NCI-H2227 (cell line): Measurements from ENCODE around the gene PERCC1.
"Not testable (repeated sequence)": the region's sequence is repeated elsewhere in the genome, so short reads cannot be mapped to it uniquely, and the experiment has no call there.

Source experiments
- DNase-seq: peaks from one replicate; lab custom pipeline; 2025; ENCODE audit not compliant: unreplicated experiment; lab: John Stamatoyannopoulos, UW

PERCC1 gene

DNA sequence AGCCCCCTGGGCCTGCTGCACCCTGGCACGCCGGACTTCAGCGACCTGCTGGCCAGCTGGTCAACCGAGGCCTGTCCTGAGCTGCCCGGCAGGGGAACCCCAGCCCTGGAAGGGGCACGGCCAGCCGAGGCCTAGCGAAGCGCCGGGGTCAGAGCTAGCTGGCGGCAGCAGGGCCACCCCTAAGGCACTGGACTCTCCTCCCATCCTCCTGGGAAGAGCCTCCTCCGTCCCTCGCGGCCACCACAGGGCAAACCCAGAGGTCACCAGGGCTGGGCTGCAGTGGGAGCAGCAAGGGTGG, 2.3 kb downstream of the PERCC1 start:
- DNase-seq: no peak

DNA sequence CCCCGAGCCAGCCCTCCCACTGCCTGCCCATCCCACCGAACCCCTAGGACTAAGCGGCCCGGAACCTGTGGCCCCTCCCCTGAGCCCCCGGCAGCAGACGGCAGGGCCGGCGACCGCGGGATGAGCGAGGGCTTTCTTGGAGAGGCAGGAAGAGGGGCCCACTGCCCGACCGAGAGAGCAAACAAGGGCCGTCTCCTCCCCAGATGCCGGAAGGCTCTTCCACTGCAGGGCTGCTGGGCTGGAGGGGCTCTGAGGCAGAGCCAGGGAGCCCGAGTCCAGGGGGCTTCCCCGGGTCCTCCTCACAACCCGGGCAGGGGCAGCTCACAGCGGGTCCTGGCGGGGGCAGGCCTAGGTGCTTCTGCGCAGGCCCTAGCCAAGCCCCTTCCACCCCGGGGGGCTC, 2.9 kb downstream of the PERCC1 start:
- no peak for DNase-seq

DNA sequence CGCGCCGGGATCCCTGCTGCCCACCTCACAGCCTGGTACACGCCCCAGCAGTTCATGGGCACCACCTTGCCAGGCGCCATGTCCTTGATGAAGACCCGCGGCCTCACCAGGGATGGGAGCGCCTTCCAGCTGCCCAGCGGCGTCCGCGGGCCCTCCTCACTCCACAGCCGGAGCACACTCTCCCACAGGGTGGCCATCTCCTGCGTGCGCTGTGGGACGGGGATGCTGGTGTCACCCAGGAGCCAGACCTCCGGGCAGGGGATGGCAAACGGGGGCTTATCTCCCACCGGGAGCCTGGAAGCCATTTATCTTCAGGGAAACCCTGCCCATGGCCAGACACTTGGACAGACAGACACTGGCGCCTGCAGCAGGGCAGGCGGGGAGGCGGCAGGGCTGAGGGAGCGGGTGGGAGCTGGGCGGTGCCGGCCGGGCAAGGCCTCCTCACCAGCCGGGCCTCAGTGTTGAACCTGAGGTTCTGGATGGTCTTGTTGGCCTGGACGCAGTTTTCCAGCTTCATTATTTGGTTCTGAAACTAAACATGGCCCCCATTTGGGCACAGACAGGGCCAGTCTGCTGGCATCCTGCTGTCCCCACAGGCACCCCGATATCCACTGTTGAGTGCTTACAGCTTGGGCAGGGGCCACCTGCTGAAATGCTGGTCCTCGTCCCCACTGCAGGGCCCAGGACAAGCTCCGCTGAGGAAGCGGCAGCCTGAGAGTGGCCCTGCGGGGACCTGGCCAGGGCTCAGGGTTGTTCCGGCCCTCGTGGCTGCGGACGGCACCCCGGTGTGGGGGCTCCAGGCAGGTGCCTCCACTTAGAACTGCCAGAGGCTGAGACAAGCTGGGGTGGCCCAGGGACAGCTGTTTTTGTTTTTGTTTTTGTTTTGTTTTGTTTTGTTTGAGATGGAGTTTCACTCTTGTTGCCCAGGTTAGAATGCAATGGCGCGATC, 4.0 kb downstream of the PERCC1 start:
- DNase-seq: no peak

DNA sequence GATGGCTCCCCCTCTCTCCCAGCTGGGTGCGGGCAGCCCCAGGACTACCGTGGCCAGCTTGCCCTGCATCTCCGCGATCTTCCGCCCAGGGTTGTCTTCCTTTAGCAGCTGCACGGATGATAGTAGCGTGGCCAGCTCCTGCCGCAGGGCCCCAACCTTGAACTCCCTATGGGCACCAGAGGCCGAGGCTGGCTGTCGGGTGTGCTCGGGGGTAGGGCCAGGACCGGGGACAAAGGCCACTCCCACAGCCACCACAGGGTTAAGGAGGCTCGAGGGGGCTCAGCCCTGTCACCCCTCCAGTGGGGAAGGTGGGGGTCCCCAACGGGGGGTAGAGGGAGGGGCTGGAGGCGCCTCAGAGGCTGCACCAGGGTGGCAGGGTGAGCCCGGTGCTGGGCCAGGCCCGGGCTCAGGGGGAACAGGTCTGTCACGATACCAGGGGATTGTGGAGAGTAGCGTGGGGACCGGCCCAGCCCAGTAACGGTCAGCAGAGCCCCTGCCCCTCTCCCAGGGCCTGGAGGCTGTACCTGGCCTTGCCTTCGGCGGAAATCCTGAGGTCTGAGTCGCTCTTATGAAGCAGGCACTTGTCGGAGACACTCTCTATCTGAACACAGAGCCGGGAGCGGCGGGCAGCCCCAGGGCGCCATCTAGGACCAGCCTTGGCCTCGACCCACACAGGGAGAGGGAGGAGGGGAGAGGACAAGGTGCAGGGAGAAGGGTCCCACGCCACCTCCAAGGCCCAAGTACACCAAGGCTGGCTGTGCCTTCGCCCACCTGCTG, 5.2 kb downstream of the PERCC1 start:
- no peak for DNase-seq

DNA sequence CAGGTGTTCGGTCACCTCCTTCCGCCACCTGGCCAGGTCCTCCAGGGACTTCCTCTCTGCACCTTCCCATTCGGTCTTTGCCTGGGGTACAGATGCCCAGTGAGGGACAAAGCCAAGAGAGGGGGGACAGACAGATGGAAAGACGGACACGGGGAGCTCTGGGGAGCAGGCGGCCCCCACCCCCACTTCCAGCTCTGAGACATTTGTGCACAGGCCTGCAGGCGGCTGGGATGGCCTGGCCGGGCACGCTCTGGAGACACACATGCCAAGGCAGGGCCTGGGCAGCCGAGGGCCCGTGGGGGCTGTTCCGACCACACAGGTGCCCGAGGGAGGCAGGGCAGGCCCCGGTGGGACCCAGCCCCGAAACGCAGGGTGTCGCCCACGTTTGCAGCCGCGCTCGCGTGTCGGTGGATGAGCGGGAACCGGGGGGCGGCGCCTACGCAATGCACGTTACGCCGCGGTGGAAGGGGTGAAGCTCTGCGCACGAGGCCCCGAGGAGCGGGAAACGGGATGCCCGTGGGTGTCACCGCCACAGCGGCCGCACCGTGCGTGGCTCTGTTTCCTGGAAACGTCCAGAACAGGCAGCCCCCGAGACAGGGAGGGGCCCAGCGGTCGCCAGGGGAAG, 6.0 kb downstream of the PERCC1 start:
- no peak for DNase-seq

DNA sequence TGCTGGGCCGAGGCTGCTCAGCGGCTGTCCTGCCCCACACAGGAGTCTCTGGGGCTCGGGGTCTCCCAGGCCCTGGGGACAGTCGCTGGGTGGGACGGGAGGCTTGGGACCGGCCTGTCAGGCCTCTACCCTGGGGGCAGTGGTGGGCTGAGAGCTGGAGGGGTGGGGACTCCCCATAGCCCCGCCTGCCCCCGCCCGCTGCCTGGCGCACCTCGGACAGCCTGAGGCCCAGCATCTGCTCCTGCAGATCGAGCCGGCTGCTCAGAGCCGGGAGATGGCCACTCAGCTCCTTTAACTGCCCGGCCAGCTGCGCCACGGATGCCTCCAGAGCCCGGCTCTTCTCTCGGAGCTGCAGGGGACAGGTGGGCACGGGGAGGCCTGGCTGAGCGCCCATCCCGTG, 6.7 kb downstream of the PERCC1 start:
- no peak for DNase-seq

DNA sequence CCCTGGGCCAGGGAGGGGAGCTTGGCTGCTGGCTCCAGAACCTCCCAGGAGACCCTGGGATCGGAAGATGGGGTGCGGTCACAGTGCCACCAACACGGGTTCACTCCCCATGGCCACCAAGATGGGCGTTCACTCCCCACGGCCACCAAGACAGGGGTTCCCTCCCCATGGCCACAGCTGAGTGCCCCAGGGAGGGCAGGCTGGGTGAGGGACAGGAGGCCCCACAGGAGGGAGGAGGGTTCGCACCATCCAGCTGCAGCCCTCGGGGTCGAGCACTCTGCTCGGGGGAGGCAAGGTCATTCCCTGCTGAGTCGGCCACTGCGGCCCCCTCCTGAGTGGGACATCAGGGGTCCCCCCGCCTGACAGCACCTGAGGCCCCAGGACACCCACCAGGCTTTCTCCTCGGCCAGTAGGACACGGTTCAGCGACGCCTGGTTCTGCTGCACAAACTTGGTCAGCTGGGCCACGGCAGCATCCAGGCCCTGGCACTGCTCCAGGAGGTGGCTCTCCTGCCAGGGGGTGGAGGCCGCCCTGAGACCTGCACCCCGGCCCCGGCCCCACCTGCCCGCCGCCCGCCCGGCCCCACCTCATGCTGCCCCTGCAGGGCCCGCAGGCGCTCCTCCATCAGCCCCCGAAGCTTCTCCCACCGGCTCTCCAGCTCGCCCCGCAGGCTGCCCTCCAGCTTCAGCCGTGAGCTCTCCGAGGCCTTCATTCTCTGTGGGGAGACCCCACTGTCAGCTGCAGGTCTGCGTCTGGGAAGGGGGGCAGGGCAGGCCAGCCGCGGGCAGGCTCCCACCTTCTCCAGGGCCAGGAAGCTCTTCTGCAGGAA, 7.6 kb downstream of the PERCC1 start:
- DNase-seq: no peak

DNA sequence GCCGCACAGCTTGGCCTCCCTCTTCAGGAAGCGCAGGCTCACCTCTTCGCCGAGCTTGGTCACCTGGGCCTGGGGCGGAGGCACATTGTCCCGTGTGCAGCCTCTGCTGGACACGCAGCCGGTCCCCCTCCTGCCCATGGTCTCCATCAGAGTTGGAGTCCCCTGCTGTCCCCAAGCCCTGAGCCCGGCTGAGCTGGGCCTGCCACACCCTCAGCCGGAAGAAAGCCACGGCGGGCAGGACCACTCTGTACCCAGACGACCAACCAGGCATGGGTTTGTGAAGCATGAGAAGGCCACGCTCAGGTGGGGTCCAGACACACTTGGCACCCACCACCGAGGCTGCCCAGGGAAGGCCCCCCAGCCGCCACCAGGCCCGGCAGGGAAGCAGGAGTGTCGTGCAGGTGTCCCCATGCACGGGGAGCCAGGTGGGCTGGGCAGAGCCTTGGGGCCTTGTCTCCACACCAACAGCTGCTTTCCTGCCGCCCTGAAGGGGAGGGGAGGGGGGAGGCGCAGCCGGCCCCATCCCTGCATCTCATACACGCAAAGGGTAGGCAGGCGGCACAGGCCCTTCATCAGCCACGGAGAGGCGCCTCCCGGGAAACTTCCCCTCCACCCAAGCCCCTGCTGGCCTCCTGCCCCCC, 8.3 kb downstream of the PERCC1 start:
- DNase-seq: no peak

DNA sequence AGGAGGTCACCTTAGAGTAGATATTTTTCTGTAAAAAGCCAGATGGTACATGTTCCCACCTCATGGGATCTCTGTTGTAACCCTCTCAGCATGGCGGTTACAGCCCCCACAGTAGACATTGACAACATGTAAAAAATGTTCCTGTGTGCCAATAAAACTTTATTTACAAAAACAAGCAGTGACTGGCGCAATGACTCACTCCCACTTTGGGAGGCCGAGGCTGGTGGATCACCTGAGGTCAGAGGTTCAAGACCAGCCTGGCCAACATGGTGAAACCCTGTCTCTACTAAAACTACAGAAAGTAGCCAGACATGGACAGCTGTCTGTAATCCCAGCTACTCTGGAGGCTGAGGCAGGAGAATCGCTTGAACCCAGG, 8.8 kb downstream of the PERCC1 start:
- DNase-seq: not testable (repeated sequence)

DNA sequence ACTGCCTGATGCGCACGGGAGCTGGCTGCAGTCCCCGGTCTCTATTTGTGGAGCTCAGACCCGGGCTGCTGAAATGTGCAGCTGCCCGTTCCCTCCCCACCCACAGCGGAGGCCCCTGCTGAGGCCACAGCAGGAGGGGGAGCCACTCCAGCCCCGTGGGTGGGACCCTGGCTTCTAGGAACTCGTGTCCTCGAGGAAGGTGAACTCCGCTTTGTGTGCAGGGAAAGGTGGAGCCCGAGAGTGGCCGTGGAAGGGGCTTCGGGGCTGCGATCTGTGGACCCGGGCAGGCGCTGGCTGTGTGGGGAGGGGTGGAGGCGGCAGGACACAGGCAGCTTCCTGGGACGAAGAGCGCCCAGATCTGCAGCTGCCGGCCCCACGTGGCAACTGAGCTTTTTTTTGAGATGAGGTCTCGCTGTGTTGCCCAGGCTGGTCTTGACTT, 10.5 kb downstream of the PERCC1 start:
- DNase-seq: no peak

DNA sequence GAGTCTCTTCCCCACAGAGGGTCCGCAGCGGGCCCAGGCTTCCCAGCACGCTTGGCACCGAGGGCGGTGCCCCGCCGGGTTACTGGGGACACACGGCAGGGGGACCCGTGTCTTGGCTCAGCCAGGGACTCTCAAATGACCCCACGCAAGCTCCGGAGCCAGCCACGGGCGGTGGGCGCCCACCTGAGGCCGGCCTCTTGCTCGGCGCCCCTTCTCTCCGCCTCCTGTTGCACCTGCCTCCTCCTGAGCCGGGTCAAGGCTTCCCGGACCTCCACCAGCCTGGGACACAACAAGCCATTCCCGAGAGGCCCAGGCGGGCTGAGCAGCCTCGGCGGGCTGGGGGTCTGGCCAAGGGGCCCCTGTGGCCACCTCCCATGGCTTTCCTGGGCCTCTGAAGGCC, 11.8 kb downstream of the PERCC1 start:
- no peak for DNase-seq

DNA sequence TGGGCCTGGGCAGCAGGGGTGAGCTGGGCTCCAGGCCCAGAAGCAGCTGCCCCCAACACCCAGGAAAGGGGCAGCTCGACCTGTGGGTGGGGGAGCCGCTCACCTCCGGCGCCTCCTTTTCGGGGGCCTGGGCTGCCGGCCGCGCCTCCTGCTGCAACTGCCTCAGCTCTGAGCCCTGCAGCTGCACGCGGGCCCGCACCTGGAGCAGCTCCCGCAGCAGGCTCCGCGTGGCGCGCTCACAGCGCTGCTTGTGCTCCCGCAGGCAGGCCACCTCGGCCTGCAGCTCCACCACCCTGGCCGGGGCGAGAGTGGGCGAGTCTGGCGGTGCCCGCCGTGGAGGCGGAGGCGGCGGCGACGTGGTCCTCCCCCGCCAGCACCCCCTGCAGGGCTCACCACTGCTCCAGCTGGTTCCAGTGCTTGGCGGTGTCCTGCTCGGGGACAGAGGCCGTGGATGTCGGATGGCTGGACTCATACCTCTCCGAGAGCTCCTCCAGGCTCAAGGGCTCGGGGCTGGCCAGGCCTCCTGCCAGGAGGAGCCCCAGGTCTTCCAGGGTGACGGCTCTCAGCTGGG, 12.6 kb downstream of the PERCC1 start:
- no peak for DNase-seq

DNA sequence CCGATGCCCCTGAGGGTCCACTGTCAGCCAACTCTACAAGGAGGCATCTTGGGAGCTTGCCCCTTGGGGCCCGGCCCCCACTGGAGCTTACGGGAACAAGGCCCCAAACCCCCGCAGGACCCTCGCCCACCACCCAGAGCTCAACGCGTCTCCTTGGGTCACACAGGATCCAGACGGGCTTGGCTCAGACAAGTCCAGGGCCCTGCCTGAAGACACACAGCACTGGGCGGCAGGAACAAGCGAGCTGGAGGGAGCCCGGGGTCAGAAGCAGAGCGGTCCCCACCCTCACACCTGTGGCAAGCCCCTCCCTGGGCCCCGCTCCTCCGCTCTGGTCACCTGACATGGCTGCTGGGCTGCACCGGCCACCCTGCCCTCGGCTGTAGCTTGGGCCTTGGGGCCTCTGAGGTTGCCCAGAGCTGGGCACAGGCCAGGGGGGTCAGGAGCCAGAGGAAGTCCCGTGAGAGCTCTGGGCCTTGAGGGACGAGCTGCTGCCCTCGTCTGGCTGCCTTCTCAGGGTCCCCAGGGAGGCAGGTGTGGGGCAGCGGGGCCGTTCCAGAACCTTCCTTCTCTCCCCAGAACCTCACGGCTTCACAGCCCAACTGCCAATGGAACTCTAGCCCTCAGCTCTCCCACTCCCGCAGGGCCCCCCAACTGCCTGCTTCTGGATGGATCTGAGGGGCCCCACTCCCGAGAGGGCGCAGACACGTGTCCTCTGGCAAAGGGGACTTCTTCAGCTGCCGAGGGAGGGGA, 13.3 kb downstream of the PERCC1 start, which contains the start of gene CCDC154:
TSS of gene CCDC154 (minus strand) at position 577 of the 750 bp plus-strand sequence. CDS start at position 343, 234 bp downstream.
- DNase-seq: no peak

DNA sequence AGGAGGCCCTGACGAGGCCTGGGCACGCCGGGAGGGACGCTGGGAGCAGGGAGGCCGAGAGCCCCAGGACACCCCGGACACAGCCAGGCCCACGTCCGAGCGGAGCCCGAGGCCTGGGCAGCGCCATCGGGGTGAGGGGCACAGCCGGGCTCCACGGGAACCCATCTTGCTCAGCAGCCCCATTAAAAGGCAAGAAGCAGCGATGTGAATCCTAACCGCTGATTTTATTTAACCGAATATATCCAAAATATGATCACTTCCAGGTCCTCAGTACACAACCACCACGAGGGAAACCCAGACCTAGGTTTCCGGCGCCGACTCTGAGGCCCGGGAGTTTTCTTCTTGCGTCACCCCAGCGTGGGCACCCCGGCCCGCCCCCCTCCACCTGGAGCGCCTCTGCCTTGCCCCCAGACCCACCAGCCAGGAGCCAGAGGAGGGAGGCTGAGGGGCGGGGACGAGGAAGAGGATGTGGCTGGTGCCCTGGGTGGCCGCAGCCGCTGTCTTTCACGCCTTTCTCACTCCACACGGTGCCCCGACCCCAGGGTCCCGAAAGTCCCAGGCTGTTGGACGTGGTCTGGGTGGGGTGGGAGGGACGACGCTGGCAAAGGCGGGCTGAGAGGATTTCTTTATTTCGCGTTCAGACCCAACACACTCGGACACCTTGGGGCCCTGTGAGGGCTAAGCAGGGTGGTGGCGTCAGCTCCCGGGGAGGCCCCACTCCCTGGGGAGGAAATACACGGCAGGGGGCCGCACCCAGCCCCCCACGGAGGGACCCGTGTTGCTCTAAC, 14.0 kb downstream of the PERCC1 start:
- DNase-seq: no peak

DNA sequence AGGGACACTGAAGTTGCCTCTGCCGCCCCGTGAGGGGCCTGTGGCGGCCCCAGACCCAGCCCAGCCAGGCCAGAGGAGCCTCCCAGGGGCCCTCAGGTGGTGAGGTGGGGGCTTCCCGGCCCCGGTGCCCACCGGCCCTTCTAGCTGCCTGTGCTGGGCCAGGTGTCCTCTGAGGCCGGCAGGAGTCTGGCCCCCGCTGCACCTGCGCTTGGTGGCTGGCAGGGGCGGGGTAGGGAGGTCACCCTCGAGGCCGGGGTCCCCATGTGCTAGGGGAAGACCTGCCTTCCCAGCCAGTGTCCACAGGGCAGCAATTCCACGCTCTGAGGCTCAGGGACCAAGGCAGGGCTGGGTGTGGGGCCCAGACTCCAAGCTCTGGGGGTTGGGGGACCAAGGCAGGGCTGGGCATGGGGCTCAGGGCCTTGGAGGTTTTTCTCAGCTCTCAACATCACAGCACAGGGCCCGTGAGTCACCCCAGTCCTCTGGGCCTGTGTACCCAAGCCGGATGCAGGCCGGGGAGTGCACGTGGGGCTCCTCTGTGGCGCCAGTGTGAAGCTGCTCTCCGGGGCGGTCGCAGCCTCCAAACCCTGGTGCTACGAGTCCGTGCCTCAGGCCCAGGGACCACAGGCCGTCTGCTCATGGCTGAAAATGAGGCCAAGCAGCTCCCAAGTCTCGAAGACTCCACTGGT, 14.8 kb downstream of the PERCC1 start:
- no peak for DNase-seq

DNA sequence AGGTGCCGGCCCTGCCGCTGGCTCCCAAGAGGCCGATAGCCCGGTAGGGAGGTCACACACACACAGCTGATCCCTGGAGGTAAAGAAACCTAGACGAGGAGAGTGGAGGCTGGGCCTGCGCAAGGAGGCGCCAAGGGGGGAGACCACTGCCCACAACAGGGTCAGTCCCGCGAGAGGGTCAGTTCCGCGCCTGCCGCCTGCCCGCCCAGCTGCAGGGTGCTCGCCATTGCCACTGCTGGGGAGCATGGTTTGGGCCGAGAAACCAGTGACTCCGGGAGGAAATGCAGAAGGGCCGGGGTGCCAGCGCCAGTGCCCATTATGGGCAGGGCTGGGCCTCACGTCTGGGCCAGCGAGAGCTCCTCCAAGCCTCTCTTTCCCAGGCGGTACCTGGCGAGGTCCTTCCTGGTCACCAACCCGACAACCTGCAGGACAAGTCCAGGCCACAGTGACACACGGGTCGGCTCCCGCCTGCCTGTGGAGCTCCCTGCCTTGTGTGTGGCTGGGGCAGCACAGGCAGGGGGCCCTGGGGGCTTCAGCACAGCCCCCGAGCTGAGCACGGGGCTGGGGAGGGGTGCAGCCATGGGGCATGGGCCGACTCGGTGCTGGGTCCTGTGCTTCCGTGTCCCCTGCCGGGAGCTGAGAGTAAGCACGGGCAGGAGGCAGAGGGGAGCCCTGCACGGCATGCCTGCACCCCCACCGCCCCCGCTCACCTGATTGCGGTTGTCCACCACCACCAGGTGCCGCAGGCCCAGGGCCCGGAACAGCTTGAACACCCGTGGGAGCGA, 15.6 kb downstream of the PERCC1 start:
- DNase-seq: no peak

DNA sequence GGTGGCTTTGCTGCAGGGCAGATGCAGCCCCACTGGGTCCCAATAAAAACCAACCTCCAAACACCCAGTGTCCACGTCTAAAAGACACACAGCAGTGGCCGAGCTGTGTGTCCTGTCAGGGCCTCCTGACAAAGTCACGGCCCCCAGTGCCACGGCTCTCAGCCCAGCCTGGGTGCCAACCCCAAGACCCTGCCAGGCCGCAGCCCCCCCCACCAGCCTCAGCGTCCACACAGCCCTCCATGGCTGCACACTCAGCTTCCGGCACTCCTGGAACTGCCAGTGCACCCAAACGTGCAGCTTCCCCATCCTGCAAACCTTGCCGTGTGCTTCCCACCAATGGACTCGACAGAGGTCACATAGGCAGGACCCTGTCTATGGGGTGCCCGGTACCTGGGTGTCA, 17.1 kb downstream of the PERCC1 start:
- no peak for DNase-seq
